ENCODE measurements around the gene CLEC7A.

CLEC7A gene

GRCh38 chr12:10113920-10114319, 16.1 kb downstream of the CLEC7A start:
- Histone ChIP-seq H3K36me3 (ENCODE audit: insufficient read depth) (no peaks in the 10 kb centered on the region), H3K27me3 (ENCODE audit: insufficient read depth, low read depth) (no peaks in the 10 kb centered on the region), H3K79me2 (ENCODE audit: insufficient read depth, low read depth) (no peaks in the 10 kb centered on the region), H3K9ac (no peak overlapping the region), H3K4me3 (IDR thresholded peaks at IDR 0.05; ENCODE audit: insufficient read depth, low read depth, low read length) (no peak overlapping the region), H3K27ac (no peak overlapping the region), H2AFZ (ENCODE audit: low read depth) (no peak overlapping the region), H3K4me2 (no peak overlapping the region), H4K20me1 (ENCODE audit: insufficient read depth) (no peaks in the 10 kb centered on the region), H3K4me1 (ENCODE audit: low read depth, poor library complexity, severe bottlenecking) (peaks cover 5% of the 10 kb centered on the region)
- TF ChIP-seq CTCF (conservative IDR thresholded peaks at IDR 0.05; ENCODE audit: low read depth, low read length) = no peak

GRCh38 chr12:10113075-10113474, 16.9 kb downstream of the CLEC7A start:
- H3K4me1 ChIP-seq (ENCODE audit: low read depth, poor library complexity, severe bottlenecking) = peaks cover 5% of the 10 kb centered on the region
- no peak overlapping the region for H2AFZ ChIP-seq (ENCODE audit: low read depth)
- H3K4me2 ChIP-seq = no peak overlapping the region
- no peaks in the 10 kb centered on the region for H4K20me1 ChIP-seq (ENCODE audit: insufficient read depth)
- H3K27me3 ChIP-seq (ENCODE audit: insufficient read depth, low read depth) = no peaks in the 10 kb centered on the region
- no peak overlapping the region for H3K27ac ChIP-seq
- TF ChIP-seq CTCF (conservative IDR thresholded peaks at IDR 0.05; ENCODE audit: low read depth, low read length) = no peak
- H3K9ac ChIP-seq = no peak overlapping the region
- H3K4me3 ChIP-seq (IDR thresholded peaks at IDR 0.05; ENCODE audit: insufficient read depth, low read depth, low read length) = no peak overlapping the region
- H3K79me2 ChIP-seq (ENCODE audit: insufficient read depth, low read depth) = no peaks in the 10 kb centered on the region
- H3K36me3 ChIP-seq (ENCODE audit: insufficient read depth) = no peaks in the 10 kb centered on the region

- H3K4me1 ChIP-seq (ENCODE audit: low read depth, poor library complexity, severe bottlenecking) = peaks cover 5% of the 10 kb centered on the region
- no peak for TF ChIP-seq CTCF (conservative IDR thresholded peaks at IDR 0.05; ENCODE audit: low read depth, low read length)
- H3K4me3 ChIP-seq (IDR thresholded peaks at IDR 0.05; ENCODE audit: insufficient read depth, low read depth, low read length) = no peak overlapping the region
- no peak overlapping the region for H3K9ac ChIP-seq
- H3K27ac ChIP-seq = no peak overlapping the region
- H4K20me1 ChIP-seq (ENCODE audit: insufficient read depth) = no peaks in the 10 kb centered on the region
- H3K36me3 ChIP-seq (ENCODE audit: insufficient read depth) = no peaks in the 10 kb centered on the region
- H2AFZ ChIP-seq (ENCODE audit: low read depth) = no peak overlapping the region
- H3K79me2 ChIP-seq (ENCODE audit: insufficient read depth, low read depth) = no peaks in the 10 kb centered on the region
- H3K27me3 ChIP-seq (ENCODE audit: insufficient read depth, low read depth) = no peaks in the 10 kb centered on the region
- no peak overlapping the region for H3K4me2 ChIP-seq
Observed at GRCh38 chr12:10111451-10111850, 18.5 kb downstream of the CLEC7A start.

- no peak overlapping the region for H2AFZ ChIP-seq (ENCODE audit: low read depth)
- H3K4me3 ChIP-seq (IDR thresholded peaks at IDR 0.05; ENCODE audit: insufficient read depth, low read depth, low read length) = no peak overlapping the region
- H3K36me3 ChIP-seq (ENCODE audit: insufficient read depth) = no peaks in the 10 kb centered on the region
- no peaks in the 10 kb centered on the region for H4K20me1 ChIP-seq (ENCODE audit: insufficient read depth)
- no peaks in the 10 kb centered on the region for H3K27me3 ChIP-seq (ENCODE audit: insufficient read depth, low read depth)
- no peak for TF ChIP-seq CTCF (conservative IDR thresholded peaks at IDR 0.05; ENCODE audit: low read depth, low read length)
- H3K79me2 ChIP-seq (ENCODE audit: insufficient read depth, low read depth) = no peaks in the 10 kb centered on the region
- H3K4me2 ChIP-seq = no peak overlapping the region
- no peak overlapping the region for H3K27ac ChIP-seq
- H3K4me1 ChIP-seq (ENCODE audit: low read depth, poor library complexity, severe bottlenecking) = peaks cover 5% of the 10 kb centered on the region
- no peak overlapping the region for H3K9ac ChIP-seq
Observed at GRCh38 chr12:10110256-10110844, 19.6 kb downstream of the CLEC7A start.

All from KMS-11 (cell line).